DMS153 treated with DMSO at 0.1 percent for 48 hours (cell line): ENCODE measurements around the gene TSPAN18.

Experiments used
- DNase-seq: peaks from one replicate; lab custom pipeline; 2025; ENCODE audit not compliant: unreplicated experiment; lab: John Stamatoyannopoulos, UW

Gene TSPAN18

DNA sequence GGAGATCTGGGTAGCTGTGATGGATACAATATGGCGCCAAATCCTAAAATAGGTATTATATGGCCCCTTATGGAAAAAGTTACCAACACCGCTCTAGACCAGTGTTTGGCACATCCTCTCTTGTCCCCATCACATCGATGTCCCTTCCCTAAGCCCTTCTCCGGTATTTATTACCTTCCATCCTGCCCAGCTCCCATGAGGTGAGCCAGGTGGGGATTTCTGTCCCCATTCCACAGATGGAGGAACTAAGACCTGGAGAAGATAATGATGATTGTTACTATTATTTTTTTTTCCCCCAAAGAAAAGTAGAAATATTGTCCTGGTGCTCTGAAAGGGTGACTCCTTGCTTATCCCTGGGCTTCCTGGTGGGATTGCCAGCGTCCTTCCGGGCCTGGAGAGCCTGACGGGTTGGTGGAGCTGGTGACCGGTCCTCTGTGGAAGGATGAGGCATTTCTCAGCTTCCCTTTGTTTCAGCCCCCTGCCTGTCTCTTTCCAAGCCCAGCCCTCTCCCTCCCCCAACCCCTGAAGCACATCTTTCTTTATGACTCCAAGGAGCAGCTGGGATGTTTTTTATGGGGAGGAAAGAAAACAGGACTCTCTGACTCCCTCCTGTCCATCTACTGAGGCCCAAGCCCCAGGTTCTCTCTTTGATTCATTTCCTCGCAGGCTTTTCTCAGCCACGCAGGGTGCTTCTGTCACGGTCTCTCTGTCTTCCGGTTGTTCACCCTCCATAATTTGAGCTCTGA lies 158.5 kb downstream of the TSPAN18 start:
- DNase-seq, result no peak

DNA sequence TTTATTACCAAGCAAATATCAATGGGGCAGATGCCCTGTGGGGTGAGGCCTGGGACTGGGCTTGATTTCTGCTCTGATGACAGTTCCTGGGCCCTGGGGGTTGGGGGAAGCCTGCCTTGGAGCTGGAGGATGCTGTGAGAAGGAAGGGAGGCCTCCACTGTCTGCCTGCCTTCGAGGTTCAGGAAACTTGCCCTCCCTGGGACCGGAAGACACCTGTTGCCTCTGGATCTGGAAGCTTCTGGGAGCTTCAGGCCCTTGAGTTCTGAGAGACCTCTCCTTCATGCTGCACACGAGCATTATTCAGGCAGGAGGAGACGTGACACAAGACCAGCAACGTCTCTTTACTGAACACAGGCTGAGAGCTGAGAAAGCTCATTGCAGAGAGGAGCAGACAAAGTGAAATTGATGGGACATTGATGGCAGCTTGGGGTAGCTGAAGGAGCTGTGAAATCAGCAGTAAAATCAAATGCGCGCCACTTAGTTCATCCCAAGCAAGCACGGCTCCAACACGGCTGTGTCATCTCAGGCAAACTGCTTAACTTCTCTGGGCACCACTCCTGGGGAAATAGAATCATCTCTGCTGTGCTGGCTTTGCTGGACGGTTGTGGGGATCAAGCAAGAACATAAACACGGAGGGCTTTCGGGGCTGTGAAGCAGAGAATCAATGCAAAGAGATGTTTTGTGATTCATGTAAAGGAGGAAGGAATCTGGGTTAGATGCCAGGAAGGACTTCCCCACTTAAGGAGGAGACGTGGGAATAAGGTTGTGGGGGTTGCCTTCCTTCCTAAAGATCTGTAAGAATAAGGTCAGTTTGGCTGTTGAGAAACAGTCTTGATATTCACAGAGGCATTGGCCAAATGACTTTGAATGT lies 159.4 kb downstream of the TSPAN18 start:
- DNase-seq, result no peak

DNA sequence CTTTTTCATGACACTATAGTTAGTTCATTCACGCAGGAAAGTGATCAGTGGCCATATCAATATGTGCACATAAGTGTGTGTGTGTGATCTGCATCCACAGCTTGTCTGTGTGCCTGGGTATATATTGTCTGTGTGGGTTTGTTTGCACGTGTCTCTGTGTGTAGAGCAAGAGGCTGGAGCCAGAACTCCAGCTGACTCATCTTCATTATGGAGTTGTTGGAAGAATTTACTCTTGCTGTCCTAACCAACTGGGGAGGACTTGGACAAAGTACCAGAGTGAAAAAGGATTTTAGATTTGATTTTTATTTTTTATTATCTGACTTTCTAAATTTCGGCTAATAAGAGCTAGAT lies 160.0 kb downstream of the TSPAN18 start:
- DNase-seq, result no peak

DNA sequence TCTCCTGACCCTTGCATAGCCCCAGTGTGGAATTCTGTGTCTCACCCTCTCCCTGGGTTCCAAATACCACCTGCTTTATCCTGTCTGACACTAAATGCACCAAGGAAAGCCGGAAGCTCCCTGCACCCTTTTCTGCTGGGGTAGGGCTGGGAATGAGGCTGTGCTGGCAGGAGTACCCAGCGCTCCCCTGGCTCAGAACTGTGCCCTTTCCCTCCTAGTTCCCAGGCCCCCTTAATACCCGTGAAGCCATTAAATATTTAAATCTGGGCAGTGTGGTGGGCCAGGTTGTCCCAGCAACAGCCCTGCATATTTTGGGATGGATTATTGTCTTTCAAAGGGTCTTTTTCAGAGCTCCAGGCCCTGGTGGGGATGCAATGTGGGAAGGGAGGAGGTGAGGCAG lies 160.9 kb downstream of the TSPAN18 start:
- no peak for DNase-seq

DNA sequence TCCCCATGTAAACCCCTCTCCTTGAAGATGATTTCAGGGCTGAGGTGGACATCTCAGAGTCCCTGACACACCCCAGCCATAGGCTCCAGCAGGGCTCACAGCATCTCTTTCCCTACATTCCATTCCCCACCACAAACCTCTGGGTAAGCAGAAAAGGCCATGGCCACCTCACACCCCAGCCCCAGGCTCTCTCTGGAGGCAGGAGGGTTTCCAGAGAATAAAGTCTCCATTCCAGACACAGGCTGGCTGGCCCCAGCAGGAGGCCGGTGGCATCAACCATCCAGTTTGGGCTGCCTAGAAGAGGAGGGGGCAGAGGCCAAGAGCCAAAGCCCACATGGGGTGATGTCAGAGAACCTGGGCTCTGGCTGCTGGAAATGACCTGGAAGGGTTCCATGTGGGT lies 162.5 kb downstream of the TSPAN18 start:
- no peak for DNase-seq

DNA sequence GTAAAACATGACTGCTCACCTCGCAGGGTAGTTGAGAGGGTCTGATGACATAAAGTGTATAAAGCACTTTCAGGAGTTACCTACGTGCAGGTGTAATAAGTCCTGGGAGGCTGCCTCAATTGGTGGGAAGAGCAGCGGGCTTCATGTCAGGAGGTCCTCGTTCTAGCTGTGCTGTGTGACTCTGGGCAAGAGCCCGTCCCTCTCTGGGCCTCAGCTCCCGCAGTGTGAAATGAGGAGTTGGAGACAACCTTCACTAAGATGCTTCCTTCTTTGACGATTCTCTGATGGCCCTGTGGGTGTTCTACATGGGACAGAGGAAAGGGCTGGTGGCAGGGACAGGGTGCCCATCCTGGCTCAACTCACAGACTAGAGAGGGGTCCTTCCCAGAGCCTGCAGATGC lies 166.1 kb downstream of the TSPAN18 start:
- no peak for DNase-seq

DNA sequence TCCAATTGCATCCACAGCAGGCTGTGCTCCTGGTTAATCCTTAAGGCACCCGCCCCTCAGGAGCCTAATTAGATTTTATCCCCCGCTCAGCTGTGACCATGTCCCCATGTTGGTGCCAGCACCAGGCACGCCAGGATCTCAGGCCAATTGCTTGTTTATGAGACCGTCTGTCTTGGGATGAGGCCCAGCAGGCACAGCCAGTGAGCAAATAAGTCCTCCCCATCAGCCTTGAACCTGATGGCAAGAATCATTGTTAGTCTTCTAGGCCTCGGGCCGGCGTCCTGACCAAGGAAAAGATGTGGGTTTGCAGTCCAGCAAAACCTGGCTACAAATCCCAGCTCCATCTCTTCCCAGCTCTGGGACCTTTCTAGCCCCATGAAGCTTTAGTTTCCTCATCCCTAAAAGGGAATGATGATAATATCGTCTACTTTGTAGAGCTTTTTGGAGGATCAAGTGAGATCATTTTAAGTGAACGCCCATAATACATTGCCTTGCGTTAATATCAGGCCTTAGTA lies 166.6 kb downstream of the TSPAN18 start:
- DNase-seq, result no peak

DNA sequence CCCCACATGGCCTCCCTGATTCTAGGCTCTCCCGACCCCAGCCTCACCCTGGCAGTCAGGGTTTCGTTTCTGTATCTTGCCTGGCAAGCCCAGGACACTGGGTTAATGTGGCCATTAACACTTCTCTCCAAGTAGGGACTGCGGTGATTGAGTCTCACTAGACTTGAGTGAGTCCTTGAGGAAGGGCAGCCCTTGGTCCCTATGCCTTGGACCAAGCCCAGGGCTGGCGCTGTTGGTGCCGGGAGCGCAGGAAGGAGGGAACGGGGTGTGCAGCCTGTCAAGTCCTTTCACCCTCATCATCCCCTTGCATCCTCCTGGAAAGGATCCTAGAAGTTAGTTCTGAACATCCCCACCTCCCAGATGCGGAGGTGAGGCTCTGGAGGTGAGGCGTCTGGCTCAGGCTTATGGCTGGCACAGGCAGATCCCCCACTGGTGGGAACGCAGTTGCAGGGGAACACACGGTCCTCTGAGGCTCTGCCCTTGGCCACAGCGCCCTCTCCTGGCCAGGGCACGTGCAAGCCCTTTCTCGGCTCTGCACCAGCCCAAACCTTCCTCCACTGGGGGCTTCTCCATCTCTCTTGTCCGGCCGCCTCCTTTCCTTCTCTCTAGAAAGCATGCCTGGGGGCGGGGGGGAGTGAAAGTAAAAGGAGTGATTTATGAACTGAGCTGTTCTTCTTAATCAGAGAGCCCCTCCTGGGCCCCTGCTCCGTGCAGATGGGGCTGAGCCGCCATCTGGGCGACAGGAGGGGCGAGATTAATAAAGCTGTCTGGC lies 167.3 kb downstream of the TSPAN18 start:
- peak; percentile 29 for DNase-seq

DNA sequence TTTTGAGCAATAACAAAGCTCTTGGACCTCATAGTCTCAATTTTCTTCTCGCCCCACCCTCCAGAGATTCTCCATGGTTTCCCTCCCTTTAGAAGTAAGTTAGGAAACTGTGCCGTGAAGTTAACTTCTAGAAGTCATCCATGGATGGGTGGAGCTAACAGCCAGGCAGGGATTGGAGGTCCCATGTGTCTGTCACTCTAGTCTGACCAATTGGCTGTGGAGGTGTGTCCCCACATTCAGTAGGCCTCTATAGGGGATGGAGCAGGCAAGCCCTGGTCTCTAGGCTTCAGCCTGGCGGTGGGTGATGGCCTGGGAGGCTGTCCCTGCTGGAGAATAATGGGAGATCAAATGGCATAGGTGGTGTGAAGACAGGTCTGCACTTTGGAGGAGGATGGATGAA lies 173.2 kb downstream of the TSPAN18 start:
- DNase-seq, result no peak

DNA sequence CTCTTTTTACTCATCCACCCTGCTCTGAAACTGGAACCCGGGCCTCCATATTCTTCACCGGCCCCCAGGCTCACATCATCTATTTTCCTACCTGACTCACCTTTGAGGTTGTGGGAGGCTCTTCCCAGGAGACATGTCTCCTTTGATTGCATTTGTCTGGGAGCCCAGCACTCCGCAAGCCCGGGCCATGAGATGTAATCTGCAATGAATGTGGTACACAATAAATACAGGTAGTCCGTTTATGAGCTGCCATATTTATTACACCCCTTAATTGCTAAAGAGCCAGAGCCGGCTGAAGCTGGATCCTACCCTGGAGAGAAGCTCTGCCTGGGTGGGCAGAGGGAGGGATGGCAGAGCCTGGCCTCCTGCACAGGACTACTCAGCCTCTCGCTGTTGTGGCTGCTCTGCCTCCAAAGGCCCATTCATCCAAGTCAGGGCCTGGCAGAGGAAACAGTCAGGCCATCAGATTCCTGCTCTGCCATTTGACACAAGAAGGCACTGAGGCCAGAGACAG lies 174.4 kb downstream of the TSPAN18 start:
- no peak for DNase-seq

DNA sequence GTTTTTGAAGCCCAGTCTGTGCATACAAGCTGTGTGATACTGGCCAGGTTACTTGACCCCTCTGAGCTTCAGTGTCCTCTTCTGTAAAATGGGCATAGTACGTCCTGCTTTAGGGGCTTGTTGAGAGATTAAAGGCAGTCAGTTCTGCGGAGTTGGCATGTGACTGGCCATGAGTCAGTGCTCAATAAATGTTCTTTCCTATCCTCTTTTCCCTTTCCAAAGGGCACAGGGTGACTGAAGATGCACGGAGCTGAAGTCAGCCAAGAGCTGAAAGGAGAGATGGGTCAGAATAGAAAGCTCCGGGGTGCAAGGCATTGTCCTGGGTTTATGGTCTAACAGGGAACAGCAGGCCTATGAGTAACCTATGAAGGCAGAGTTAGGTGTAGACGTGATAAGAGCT lies 175.0 kb downstream of the TSPAN18 start:
- no peak for DNase-seq

DNA sequence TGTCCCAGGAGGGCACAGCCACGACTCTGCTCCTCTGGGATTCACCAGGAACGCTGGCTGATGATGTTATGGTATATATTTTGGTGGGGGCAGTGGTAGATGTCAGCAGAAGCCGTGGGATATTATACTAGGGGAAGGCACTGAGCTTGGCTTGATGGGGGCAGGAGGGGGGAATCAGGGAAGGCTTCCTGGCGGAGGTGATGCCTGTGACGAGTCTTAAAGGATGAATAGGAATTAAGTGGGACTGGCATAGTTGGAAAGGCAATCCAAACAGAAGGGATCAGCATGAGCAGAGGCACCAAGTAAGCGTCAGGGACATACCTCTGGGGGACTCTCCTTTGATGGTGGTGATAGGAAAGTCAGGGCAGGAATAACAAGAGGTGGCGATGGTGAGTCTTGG lies 176.3 kb downstream of the TSPAN18 start:
- DNase-seq, result no peak

DNA sequence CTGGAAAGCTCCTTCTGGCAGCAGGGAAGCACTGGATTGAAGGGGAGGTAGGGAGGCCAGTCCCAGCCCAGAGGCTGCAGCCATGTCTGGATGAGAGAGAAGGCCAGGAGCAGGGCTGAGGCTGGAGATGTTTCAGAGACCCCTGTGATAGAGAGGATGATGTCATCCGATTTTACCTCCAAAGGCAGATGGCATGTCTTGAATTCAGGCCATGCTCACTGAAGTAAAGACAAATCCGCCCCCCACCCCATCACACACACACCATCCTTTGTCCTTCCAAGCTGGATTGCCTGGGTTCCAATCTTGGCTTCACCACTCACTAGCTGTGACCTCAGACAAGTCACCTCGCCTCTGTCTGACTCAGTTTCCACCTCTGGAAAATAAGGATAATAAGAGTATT lies 176.8 kb downstream of the TSPAN18 start:
- no peak for DNase-seq

DNA sequence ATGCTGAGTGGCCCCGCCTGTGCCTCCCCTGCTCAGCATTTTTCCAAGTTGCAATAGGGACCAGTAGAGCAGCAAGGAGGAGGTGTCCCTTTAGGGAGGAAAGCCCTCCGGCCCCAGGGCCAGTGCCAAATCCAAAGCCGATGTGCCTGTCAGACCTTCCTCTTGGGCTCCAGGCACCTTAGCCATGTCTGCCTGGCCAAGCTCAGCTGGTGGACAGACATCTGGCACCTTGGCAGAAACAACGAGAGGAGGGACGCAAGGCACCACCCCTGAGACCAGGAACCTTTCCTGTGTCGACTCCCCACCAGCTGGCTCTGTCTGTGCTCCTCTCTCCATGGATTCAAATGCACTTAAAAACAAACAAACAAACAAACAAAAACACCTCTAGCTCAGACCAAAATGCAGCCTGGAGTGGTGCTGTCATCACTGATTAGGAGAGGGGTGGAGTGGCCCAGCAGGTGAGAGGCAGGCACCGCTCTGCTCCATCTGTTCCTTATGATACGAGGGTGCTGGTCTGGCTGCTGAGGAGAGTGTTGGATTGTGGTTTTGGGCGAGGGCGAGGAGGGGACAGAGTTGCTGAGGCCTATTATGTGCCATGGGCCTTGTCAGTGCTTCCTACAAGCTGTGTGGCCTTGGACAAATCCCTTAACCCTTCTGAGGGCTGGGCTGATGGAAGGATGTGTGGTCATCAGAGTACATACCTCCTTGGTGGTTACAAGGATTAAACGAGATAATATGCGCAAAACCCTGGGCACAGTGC lies 177.7 kb downstream of the TSPAN18 start:
- no peak for DNase-seq

DNA sequence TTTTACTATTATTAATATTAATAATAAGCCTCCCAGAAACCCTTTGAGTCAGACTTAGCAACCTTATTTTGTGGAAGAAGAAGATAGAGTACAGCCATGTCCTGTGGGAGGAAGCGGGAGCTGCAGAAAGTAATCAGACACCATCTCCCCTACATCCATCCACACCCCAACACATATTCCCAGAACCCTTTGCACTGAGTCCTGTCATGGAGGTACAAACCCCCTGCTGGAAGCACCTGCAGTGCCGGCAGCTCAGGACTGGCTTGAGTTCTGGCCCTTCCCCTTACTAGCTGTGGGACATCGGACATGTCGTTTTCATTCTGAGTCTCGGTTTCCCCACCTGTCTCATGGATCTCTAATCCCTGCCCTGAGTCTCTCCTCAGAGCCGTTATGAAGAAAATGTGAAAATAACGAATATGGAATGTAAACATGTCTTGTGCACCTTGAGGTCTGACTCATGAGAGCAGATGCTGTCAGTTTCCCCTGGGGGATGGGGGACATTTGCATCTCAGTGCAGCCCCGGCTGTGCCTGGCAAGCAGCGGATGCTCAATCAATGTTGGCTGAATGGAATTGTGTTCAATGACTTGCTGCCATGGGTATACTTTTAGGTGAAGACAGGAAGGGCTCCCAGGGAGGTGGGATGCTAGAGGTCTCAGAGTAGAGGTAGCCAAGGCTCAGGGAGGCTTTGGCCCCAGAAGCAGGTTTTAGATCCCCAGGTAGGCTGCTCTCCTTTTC lies 178.5 kb downstream of the TSPAN18 start:
- no peak for DNase-seq

DNA sequence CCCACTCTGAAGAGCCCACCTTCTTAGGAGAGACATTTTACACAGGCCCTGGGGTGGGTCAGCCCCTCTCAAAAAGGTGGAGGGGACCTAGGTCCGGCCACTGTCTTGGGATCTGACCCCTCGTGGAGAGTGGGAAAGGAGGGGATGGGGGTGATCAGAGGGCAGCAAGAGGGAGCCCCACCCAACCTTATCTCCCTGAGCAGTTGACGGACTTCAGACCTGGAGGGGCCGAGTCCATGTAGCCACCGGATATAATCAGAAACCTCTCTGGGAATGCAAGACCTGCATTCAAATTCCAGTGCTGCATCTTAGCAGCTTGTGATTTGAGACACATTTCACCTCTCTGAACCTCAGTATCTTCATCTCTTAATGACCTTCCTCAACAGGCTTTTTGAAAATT lies 179.9 kb downstream of the TSPAN18 start:
- no peak for DNase-seq

DNA sequence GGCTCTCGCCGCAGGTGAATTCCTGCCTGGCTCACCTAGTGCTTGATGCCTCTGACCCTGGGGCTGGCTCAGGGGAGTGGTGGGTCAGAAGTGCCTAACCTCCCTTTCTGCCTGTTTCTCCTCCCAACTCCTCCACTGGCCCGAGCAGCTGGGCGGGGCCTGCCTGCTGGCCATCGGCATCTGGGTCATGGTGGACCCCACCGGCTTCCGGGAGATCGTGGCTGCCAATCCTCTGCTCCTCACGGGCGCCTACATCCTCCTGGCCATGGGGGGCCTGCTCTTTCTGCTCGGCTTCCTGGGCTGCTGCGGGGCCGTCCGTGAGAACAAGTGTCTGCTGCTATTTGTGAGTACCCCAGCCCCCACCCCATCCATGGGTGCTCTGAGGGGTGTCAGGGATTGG lies 182.8 kb downstream of the TSPAN18 start:
- no peak for DNase-seq

DNA sequence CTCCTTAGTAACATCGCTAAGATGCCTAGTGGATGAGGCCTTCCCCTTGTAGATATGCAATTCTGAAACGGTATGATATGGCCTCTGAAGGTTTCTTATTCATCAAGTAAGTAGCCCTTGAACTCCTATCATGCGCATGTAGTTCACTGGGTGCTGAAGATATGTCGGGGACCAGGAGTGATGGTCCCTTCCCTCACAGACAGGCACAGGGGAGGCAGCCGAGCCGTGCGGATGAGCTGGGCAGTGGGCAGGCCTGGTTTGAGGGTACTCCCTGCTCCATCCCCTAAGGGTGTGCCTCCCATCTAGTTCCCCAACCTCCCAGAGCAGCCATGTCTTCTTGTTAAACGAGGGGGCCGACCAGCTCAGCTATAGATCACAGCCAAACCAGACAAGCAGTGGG lies 183.8 kb downstream of the TSPAN18 start:
- no peak for DNase-seq

DNA sequence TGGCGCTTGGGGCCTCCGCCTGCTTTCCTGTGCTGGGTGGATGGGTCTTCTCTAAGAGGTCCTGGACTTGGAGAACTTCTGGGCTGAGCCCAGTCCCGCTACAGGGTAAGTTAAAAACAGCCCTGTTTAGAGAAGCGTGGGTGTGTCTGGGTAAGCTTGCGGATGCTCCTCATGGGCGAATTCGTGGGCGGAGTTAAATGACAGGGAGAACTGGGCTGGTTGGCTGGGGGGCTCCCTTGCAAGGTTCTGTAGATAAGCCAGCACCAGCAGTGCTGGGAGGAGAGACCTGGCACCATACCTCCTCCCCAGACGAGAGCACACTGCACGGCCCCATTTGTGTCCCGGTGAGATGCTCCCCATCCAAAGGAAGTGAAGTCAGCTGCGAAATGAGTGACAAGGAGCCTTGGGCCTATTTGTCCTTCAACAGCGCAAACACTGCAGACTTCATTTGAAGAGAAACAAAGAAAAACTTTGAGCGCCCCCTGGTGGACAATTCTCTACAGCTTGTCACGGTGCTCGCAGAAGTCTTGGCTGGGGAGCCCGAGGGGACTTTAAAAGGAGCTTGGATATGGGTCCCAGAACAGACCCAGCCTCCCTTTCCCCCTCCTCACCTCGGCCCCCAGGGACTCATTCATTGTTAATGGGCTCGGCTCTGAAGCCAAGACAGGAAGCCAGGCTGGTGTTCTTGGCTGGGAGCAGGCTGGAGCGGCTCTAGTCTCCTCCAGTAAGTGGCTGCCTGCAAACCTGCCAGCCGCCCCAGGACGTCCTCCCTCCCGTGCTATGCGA lies 184.5 kb downstream of the TSPAN18 start:
- DNase-seq, result peak; percentile 80
